GM12892 (cell line): ENCODE results near the gene RBM45.

ENCODE experiments used
- POLR2A ChIP-seq: IDR thresholded peaks from 2 replicates; pipeline ENCODE4 v1.6.1; 2011; ENCODE audit warnings: low read depth, low read length, control low read depth
- POLR2AphosphoS5 ChIP-seq: IDR thresholded peaks from 2 replicates; pipeline ENCODE4 v1.6.1; 2011; ENCODE audit warnings: low read depth, low read length, control low read depth
- TAF1 ChIP-seq: IDR thresholded peaks from 2 replicates; pipeline ENCODE4 v1.6.1; 2011; ENCODE audit warnings: low read depth, mild to moderate bottlenecking, control low read depth, low read length, borderline replicate concordance

DNA sequence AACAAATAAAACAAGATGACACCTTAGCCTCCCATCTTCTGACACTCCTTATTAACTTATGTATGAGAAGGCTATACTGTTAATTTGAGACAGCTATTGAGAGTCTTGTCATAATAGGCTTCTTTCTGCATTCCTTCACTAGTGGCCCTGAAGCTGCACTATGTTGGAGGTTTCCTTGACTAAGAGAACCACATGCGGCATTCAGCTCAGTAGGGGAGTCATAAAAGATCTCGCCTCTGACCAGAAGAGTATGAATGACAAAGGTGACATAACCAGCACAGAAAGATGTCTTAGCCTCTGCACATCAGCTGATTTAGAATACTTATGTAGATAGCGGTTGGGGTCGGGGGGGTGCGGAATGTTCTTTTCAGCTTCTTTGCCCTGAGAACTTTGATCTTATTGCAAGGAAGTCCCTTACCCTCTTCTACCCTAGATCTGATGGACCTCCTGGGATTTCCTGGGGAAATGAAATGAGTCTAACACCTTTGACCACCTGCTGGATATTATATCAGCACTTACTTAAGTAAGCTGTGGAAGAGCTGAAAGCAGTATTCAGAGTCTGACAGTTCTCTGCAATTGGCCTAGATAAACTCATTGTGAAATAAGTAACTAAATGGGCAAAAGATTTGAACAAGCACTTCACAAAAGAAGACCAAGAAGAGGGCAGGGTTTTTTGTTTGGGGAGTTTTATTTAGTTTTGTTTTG is 24.2 kb downstream of the RBM45 start:
- TF ChIP-seq POLR2A: no peak
- no peak for TF ChIP-seq POLR2AphosphoS5
- TF ChIP-seq TAF1: no peak
